ENCODE results near the gene AGBL3. TPM values are rescaled to one million over a fixed set of nuclear protein-coding genes. Genes with fewer than 3 reads are reported as not detected.
"Not testable (repeated sequence)": the region's sequence is repeated elsewhere in the genome, so short reads cannot be mapped to it uniquely, and the experiment has no call there.

AGBL3 gene
- total and polyA plus RNA-seq, 4 donors: 0.67 to 3.1 (median 1.8) TPM

DNA sequence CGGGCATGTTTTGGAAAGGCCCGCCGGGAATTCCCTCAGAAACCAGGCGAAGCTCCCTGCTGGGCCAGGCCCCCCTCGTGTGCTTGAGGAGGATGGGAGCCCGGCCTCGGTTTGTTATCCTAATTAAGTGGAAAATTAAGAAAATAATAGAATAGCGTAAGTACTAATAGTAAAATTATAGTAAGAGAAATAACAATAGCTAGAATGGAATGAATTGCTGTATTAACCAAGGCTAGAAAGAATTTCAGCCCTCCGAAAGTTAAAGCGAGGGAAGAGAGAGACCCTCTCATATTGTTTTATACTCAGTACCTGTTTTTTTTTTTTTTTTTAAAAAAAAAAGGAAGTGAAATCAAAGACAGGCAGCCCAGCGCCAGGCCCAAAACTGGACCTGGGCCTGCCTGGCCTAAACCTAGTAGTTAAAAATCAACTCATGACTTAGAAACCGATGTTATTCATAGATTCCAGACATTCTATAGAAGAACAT is 184.7 kb downstream of the AGBL3 start:
- not testable (repeated sequence) for H3K27me3 ChIP-seq (ENCODE audit: control insufficient read depth in 4 of 4, insufficient read depth in 4 of 4, low read length in 3 of 4); H3K9me3 ChIP-seq (ENCODE audit: control insufficient read depth in 4 of 4, low read length in 3 of 4); DNase-seq (ENCODE audit: low spot score); H3K36me3 ChIP-seq (ENCODE audit: control insufficient read depth in 4 of 4, insufficient read depth in 3 of 4, low read depth in 1 of 4, low read length in 3 of 4)
- TF ChIP-seq RAD21 (IDR thresholded peaks at IDR 0.05): peak in 1 of 2 donors; percentile 17
- Histone ChIP-seq H3K9ac (ENCODE audit: low read depth in 1 of 2, low read length in 2 of 2) (peak overlapping the region; percentile 83), H3K4me1 (ENCODE audit: control insufficient read depth in 4 of 4, insufficient read depth in 4 of 4, low read length in 3 of 4) (peaks cover 2 to 38% (median 23%) of the 10 kb centered on the region in 4 donors), H3K4me3 (ENCODE audit: low read depth in 1 of 3, low read length in 3 of 3) (peak overlapping the region in 2 of 3 donors; percentile 37 to 87), H3K27ac (ENCODE audit: low read depth in 1 of 2, low read length in 2 of 2) (peak overlapping the region; percentile 94 to 99)
- 17% methylated on average over 12 of the region's 12 CpGs for WGBS

GRCh38 chr7:135171581-135172291 is 185.4 kb downstream of the AGBL3 start:
- 31% methylated on average over 19 of the region's 19 CpGs for WGBS
- H3K27me3 ChIP-seq (ENCODE audit: control insufficient read depth in 4 of 4, insufficient read depth in 4 of 4, low read length in 3 of 4); H3K9me3 ChIP-seq (ENCODE audit: control insufficient read depth in 4 of 4, low read length in 3 of 4); H3K36me3 ChIP-seq (ENCODE audit: control insufficient read depth in 4 of 4, insufficient read depth in 3 of 4, low read depth in 1 of 4, low read length in 3 of 4): not testable (repeated sequence)
- Histone ChIP-seq H3K4me1 (ENCODE audit: control insufficient read depth in 4 of 4, insufficient read depth in 4 of 4, low read length in 3 of 4) (peaks cover 2 to 32% (median 23%) of the 10 kb centered on the region in 4 donors), H3K27ac (ENCODE audit: low read depth in 1 of 2, low read length in 2 of 2) (peak overlapping the region; percentile 94 to 99), H3K4me3 (ENCODE audit: low read depth in 1 of 3, low read length in 3 of 3) (peak overlapping the region in 1 of 3 donors; percentile 40), H3K9ac (ENCODE audit: low read depth in 1 of 2, low read length in 2 of 2) (peak overlapping the region in 1 of 2 donors; percentile 83)
- peak; percentile 59 for DNase-seq (ENCODE audit: low spot score)
- TF ChIP-seq ATF3 (IDR thresholded peaks at IDR 0.05): peak; percentile 69
- TF ChIP-seq SP1 (IDR thresholded peaks at IDR 0.05): peak; percentile 25
- peak in 1 of 2 donors; percentile 14 for TF ChIP-seq GABPA (IDR thresholded peaks at IDR 0.05 in 1 of 2, conservative IDR thresholded peaks at IDR 0.05 in 1 of 2)
- TF ChIP-seq RAD21 (IDR thresholded peaks at IDR 0.05): peak in 1 of 2 donors; percentile 26
- peak; percentile 75 for TF ChIP-seq YY1 (IDR thresholded peaks at IDR 0.05)
- peak in 1 of 2 donors; percentile 21 for TF ChIP-seq HNF4A (conservative IDR thresholded peaks at IDR 0.05)
- peak; percentile 68 for TF ChIP-seq TAF1 (conservative IDR thresholded peaks at IDR 0.05)

- DNase-seq (ENCODE audit: low spot score): peak; percentile 6
- not testable (repeated sequence) for H3K4me3 ChIP-seq (ENCODE audit: low read depth in 1 of 3, low read length in 3 of 3); H3K9ac ChIP-seq (ENCODE audit: low read depth in 1 of 2, low read length in 2 of 2); H3K27ac ChIP-seq (ENCODE audit: low read depth in 1 of 2, low read length in 2 of 2); H3K27me3 ChIP-seq (ENCODE audit: control insufficient read depth in 4 of 4, insufficient read depth in 4 of 4, low read length in 3 of 4); H3K36me3 ChIP-seq (ENCODE audit: control insufficient read depth in 4 of 4, insufficient read depth in 3 of 4, low read depth in 1 of 4, low read length in 3 of 4); H3K9me3 ChIP-seq (ENCODE audit: control insufficient read depth in 4 of 4, low read length in 3 of 4)
- 98% methylated on average over 4 of the region's 4 CpGs for WGBS
- H3K4me1 ChIP-seq (ENCODE audit: control insufficient read depth in 4 of 4, insufficient read depth in 4 of 4, low read length in 3 of 4): peaks cover 0 to 17% (median 10%) of the 10 kb centered on the region in 4 donors
Observed at GRCh38 chr7:135173916-135174315, 187.6 kb downstream of the AGBL3 start.

DNA sequence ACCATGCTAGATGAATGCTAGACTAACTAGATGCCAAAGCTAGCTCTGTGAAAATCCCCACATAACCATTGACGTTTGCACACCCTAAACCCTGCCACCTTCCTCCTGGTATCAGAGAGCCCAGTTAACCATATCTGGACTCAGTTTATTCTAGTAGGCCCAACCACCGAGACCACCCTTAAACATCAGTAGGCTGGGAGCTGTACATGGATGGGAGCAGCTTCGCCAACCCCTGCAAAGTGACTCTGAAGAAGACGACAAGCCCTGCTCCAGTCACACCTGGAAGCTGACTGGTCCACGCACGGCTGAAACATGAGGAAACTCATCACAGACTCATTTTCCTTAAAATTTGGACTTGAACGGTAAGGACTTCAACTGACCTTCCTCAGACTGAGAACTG is 188.6 kb downstream of the AGBL3 start:
- Histone ChIP-seq H3K27me3 (ENCODE audit: control insufficient read depth in 4 of 4, insufficient read depth in 4 of 4, low read length in 3 of 4) (no peaks in the 10 kb centered on the region), H3K27ac (ENCODE audit: low read depth in 1 of 2, low read length in 2 of 2) (no peak overlapping the region), H3K4me3 (ENCODE audit: low read depth in 1 of 3, low read length in 3 of 3) (no peak overlapping the region), H3K9me3 (ENCODE audit: control insufficient read depth in 4 of 4, low read length in 3 of 4) (no peaks in the 10 kb centered on the region), H3K36me3 (ENCODE audit: control insufficient read depth in 4 of 4, insufficient read depth in 3 of 4, low read depth in 1 of 4, low read length in 3 of 4) (peaks cover 0 to 4% (median 0%) of the 10 kb centered on the region in 4 donors), H3K9ac (ENCODE audit: low read depth in 1 of 2, low read length in 2 of 2) (no peak overlapping the region), H3K4me1 (ENCODE audit: control insufficient read depth in 4 of 4, insufficient read depth in 4 of 4, low read length in 3 of 4) (peaks cover 0 to 7% (median 3%) of the 10 kb centered on the region in 4 donors)
- WGBS: 96% methylated on average over 7 of the region's 7 CpGs
- no peak for DNase-seq (ENCODE audit: low spot score)
- no peak for TF ChIP-seq TAF1 (conservative IDR thresholded peaks at IDR 0.05)
- no peak for TF ChIP-seq GABPA (IDR thresholded peaks at IDR 0.05 in 1 of 2, conservative IDR thresholded peaks at IDR 0.05 in 1 of 2)
- no peak for TF ChIP-seq JUND (IDR thresholded peaks at IDR 0.05)
- no peak for TF ChIP-seq ZBTB33 (IDR thresholded peaks at IDR 0.05)
- TF ChIP-seq FOXA1 (IDR thresholded peaks at IDR 0.05): no peak
- no peak for TF ChIP-seq ATF3 (IDR thresholded peaks at IDR 0.05)
- no peak for TF ChIP-seq YY1 (IDR thresholded peaks at IDR 0.05)
- no peak for TF ChIP-seq RXRA (IDR thresholded peaks at IDR 0.05)
- no peak for TF ChIP-seq EGR1 (IDR thresholded peaks at IDR 0.05; ENCODE audit: low read depth in 2 of 2)
- no peak for TF ChIP-seq MAX (IDR thresholded peaks at IDR 0.05)
- TF ChIP-seq, protein P1, sequence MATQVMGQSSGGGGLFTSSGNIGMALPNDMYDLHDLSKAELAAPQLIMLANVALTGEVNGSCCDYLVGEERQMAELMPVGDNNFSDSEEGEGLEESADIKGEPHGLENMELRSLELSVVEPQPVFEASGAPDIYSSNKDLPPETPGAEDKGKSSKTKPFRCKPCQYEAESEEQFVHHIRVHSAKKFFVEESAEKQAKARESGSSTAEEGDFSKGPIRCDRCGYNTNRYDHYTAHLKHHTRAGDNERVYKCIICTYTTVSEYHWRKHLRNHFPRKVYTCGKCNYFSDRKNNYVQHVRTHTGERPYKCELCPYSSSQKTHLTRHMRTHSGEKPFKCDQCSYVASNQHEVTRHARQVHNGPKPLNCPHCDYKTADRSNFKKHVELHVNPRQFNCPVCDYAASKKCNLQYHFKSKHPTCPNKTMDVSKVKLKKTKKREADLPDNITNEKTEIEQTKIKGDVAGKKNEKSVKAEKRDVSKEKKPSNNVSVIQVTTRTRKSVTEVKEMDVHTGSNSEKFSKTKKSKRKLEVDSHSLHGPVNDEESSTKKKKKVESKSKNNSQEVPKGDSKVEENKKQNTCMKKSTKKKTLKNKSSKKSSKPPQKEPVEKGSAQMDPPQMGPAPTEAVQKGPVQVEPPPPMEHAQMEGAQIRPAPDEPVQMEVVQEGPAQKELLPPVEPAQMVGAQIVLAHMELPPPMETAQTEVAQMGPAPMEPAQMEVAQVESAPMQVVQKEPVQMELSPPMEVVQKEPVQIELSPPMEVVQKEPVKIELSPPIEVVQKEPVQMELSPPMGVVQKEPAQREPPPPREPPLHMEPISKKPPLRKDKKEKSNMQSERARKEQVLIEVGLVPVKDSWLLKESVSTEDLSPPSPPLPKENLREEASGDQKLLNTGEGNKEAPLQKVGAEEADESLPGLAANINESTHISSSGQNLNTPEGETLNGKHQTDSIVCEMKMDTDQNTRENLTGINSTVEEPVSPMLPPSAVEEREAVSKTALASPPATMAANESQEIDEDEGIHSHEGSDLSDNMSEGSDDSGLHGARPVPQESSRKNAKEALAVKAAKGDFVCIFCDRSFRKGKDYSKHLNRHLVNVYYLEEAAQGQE (IDR thresholded peaks at IDR 0.05): no peak
- no peak for TF ChIP-seq SP1 (IDR thresholded peaks at IDR 0.05)
- no peak for TF ChIP-seq HNF4G (IDR thresholded peaks at IDR 0.05)
- no peak for TF ChIP-seq NR2F2 (IDR thresholded peaks at IDR 0.05)

All from liver (tissue), 9 donors.